ENCODE data around the gene LRGUK.

LRGUK gene

DNA sequence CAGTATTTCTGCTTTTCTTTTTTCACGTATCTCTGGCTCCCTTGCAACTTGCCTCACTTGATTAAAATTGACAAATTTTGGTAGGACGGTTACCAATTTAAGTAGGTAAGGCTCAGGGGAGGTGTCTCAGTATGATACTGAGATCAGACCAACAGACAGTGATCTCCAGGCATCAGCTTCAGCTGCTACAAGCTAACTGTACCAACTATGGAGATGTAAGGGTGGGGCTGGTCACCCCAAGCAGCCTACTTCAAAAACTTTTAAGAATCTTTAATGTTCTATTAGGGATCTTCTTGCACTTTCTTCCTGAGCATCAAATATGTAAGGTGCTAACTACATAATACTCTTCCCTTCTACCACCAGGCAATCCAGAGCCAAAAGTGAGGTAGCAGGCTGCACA is 162.7 kb downstream of the LRGUK start:
- H3K27ac ChIP-seq (ENCODE audit: extremely low read depth, low read depth, low read length), result no peak overlapping the region

DNA sequence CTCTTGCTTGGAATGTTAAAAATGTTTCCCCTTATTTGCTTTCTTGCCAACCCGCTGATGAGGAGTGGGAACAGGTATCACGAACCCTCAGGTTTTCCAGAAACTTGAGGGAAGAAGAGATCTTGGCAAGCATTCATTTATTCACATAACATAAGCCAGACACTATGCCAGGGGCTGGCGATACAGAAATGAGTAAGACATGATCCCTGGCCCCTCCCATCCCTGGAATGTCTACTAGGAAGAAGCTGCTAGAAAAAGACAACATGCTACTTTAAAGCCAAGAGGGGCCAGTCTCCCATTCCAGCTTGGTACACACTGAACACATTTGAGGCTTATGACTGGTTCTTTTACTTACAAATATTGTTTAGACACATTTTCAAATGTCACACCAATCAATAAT is 163.1 kb downstream of the LRGUK start:
- POLR2A ChIA-PET, result no interaction called here
- Histone ChIP-seq H3K36me3 (ENCODE audit: control insufficient read depth in 2 of 2, insufficient read depth in 1 of 2, low read length in 2 of 2) (peaks cover under 1 to 36% of the 10 kb centered on the region in 2 experiments; a peak in 2 of 3 replicates), H3K4me3 (ENCODE audit: low read depth, low read length) (no peak overlapping the region), H3K9me3 (ENCODE audit: control insufficient read depth, insufficient read depth, low read depth, low read length) (no peaks in the 10 kb centered on the region), H3K27ac (ENCODE audit: extremely low read depth, low read depth, low read length) (no peak overlapping the region), H3K4me1 (ENCODE audit: control insufficient read depth, insufficient read depth, low read length) (no peaks in the 10 kb centered on the region)
- TF ChIP-seq ZNF677 (tag by site-specific recombination; IDR thresholded peaks at IDR 0.05) (no peak), ZFP69B (tag by site-specific recombination; IDR thresholded peaks at IDR 0.05) (no peak), ZNF391 (tag by site-specific recombination; IDR thresholded peaks at IDR 0.05; ENCODE audit: borderline replicate concordance, low read depth) (no peak), ZFP41 (tag by site-specific recombination; IDR thresholded peaks at IDR 0.05; ENCODE audit: borderline replicate concordance) (no peak), ZFP3 (tag by site-specific recombination; IDR thresholded peaks at IDR 0.05; ENCODE audit: low read depth) (no peak), ZBTB48 (tag by site-specific recombination; IDR thresholded peaks at IDR 0.05) (no peak), ZBTB20 (tag by site-specific recombination; IDR thresholded peaks at IDR 0.05) (no peak), KLF1 (tag by site-specific recombination; IDR thresholded peaks at IDR 0.05) (no peak), ZNF37A (tag by site-specific recombination; IDR thresholded peaks at IDR 0.05) (no peak), ZNF114 (tag by site-specific recombination; IDR thresholded peaks at IDR 0.05) (no peak), ZNF707 (tag by site-specific recombination; IDR thresholded peaks at IDR 0.05) (no peak), ZNF571 (tag by site-specific recombination; IDR thresholded peaks at IDR 0.05) (no peak), ZFHX2 (tag by site-specific recombination; conservative IDR thresholded peaks at IDR 0.05) (no peak), ZNF366 (tag by site-specific recombination; conservative IDR thresholded peaks at IDR 0.05) (no peak)
- TF ChIP-seq, protein P1, sequence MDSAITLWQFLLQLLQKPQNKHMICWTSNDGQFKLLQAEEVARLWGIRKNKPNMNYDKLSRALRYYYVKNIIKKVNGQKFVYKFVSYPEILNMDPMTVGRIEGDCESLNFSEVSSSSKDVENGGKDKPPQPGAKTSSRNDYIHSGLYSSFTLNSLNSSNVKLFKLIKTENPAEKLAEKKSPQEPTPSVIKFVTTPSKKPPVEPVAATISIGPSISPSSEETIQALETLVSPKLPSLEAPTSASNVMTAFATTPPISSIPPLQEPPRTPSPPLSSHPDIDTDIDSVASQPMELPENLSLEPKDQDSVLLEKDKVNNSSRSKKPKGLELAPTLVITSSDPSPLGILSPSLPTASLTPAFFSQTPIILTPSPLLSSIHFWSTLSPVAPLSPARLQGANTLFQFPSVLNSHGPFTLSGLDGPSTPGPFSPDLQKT (IDR thresholded peaks at IDR 0.05; ENCODE audit: borderline replicate concordance, low read depth, low read length), result no peak
- CTCF ChIA-PET, result no interaction called here

More for the DNA sequence above, 162.7 kb downstream of the LRGUK start:
- Histone ChIP-seq H3K4me1 (ENCODE audit: control insufficient read depth, insufficient read depth, low read length) (no peaks in the 10 kb centered on the region), H3K9me3 (ENCODE audit: control insufficient read depth, insufficient read depth, low read depth, low read length) (no peaks in the 10 kb centered on the region), H3K36me3 (ENCODE audit: control insufficient read depth in 2 of 2, insufficient read depth in 1 of 2, low read length in 2 of 2) (peaks cover 0 to 32% of the 10 kb centered on the region in 2 experiments; a peak in 1 of 3 replicates), H3K4me3 (ENCODE audit: low read depth, low read length) (no peak overlapping the region)
- TF ChIP-seq IKZF3 (tag by site-specific recombination; IDR thresholded peaks at IDR 0.05) (no peak), ZNF202 (tag by site-specific recombination; IDR thresholded peaks at IDR 0.05; ENCODE audit: borderline replicate concordance) (no peak), ZNF266 (tag by site-specific recombination; IDR thresholded peaks at IDR 0.05; ENCODE audit: low read depth) (no peak), ZBTB21 (tag by site-specific recombination; IDR thresholded peaks at IDR 0.05) (no peak), ZBTB1 (tag by site-specific recombination; IDR thresholded peaks at IDR 0.05) (no peak), ZNF426 (tag by site-specific recombination; IDR thresholded peaks at IDR 0.05) (no peak), ZNF76 (tag by site-specific recombination; IDR thresholded peaks at IDR 0.05; ENCODE audit: borderline replicate concordance, low read depth) (no peak), MEIS1 (CRISPR knock-in tag; IDR thresholded peaks at IDR 0.05; ENCODE audit: borderline replicate concordance) (no peak), ZNF624 (tag by site-specific recombination; IDR thresholded peaks at IDR 0.05) (no peak)
- TF ChIP-seq, protein P2, sequence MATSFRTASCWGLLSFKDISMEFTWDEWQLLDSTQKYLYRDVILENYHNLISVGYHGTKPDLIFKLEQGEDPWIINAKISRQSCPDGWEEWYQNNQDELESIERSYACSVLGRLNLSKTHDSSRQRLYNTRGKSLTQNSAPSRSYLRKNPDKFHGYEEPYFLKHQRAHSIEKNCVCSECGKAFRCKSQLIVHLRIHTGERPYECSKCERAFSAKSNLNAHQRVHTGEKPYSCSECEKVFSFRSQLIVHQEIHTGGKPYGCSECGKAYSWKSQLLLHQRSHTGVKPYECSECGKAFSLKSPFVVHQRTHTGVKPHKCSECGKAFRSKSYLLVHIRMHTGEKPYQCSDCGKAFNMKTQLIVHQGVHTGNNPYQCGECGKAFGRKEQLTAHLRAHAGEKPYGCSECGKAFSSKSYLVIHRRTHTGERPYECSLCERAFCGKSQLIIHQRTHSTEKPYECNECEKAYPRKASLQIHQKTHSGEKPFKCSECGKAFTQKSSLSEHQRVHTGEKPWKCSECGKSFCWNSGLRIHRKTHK (tag by site-specific recombination; IDR thresholded peaks at IDR 0.05), result no peak
- CTCF ChIA-PET, result no interaction called here
- POLR2A ChIA-PET, result no interaction called here

Data from HEK293 (cell line).